HG02642 (cell line): ENCODE results near the gene ATG14.
"Not testable (repeated sequence)": the region's sequence is repeated elsewhere in the genome, so short reads cannot be mapped to it uniquely, and the experiment has no call there.

Experiments
- ATAC-seq: cut with Tn5 transposase; IDR thresholded peaks from one replicate; pipeline ENCODE4 v1.9.1; 2021; ENCODE audit warnings: mild to moderate bottlenecking; ENCODE audit not compliant: unreplicated experiment, poor library complexity

ATG14 gene

DNA sequence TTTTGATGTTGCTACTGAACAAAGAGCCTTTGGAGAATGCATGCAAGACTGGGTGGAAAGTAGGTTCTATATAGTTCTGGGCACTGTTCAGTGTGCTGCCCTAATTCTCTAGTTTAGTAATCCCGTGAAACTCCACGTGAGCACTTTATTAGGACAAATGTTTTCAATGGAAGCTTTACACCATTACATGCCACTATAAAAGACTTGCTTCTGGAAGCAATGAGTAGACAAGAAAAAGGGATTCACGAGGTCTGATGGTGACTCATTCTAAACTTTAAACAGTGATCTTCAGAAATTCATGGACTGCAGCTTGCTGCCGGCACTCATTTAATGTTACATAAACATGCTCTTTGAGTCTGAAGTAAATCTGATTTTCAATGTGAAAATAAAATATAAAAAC lies 22.3 kb downstream of the ATG14 start:
- no peak for ATAC-seq

DNA sequence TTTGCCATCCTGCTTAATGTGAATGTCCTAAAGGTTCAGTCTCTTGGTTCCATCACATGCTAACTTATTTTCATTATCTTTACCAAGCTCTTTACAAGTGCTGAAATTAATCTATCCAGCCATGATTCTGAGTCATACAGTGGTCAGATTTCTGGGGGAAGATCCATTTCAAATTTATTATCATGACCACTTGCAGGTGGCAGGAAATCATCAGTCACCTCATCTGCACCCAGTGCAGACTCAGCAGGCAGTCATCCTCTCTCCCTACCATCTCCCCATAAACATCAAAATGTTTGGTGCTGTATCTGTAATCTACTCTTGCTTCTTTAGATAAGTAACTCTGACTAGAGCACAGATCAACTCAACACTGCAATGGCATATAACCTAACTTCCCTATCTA lies 23.5 kb downstream of the ATG14 start:
- ATAC-seq: no peak

DNA sequence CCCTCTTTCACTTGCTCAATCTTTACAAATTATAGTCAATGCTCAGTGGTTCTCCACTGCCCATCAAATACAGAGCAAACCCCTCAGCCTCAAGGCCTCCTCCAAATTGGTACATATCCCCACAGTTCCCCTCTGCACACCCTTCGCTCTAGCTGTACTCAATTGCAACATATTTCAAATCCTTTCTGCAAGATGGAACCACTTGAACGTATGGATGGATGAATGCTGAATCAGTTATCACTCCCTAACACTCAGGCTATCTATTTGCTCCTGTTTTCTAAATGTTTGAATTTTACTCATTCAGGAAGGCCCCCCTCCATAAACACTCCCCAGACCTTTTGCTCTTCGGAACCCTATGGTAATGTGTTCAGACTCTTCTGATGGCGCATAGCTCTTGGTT lies 24.5 kb downstream of the ATG14 start:
- no peak for ATAC-seq

DNA sequence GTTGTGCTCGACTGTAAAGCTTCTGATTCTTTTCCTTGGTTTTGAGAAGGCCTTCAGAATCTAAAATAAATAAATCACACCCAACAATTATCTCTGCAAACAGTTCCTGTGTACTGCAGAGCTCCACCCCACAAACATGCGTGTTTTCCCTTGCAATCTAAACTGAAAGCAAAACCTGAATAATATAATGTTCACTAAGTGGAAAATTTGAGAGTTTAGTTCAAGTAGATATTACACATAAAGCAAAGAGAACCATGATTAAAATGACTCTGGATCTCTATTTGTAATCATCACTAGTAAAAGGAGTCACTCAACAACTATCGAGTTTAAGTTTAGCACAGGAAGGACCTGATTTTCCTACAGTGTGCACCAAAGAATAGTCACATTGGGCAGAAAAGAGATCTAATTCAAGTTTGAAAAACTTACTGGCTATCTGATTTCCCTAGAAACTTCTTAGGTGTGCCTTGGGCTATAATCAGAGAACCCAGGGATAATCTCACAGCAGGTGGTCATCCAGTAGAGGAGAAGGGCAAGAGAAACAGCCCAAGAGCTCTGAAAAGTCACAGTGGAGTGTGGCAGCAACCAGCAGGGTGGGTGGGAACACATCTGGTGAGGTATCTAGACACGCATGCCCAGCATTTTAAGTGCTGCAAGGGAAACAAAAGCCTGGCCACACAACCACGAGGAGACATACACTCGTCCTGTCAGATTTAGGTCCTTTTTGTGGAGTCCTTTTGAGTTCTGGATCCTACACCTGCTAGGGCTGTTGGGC lies 25.4 kb downstream of the ATG14 start:
- ATAC-seq: no peak

DNA sequence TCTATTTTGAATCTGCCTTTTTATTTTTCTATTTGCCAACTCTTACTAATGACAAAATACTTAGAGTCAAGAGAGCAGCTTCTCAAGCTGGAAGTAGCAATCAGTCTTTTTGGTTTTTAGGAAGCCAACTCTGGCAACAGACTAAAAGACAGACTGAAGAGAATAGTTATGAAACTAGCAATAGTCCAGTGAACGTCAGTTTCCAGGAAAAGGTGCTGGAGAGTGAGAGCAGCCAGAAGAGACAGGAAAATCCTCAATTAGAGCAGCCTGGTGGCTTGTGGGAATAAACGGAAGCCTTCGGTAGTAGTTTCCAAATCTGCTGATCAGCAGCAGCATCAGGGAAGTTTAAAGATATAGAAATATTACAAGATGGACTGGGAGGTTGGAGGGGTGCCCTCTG lies 27.1 kb downstream of the ATG14 start:
- no peak for ATAC-seq

DNA sequence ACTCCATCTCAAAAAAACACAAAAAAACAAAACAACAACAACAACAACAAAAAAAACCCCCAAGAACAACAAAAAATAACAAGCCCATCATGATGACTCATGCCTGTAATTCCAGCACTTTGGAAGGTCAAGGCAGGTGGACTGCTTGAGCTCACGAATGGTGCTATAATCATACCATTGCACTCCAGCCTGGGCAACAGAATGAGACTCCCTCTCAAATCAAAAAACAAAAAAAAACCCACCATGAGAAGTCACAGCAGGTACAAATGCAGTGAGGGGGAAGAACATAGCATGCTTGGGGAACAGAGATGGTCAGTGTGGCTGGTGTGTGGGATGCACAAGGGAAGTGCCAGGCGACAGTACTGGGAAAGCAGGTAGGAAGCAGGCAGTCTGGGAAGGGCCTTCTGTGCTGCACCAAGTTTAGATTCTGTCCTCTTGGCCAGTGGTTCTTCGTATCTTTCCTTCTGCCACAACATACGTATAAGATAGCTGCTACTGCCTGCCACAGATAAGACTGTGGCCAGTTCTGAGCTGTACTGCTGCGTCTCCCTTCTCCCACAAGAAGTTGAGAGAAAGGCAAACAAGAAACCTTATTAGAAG lies 28.0 kb downstream of the ATG14 start:
- ATAC-seq: no peak

DNA sequence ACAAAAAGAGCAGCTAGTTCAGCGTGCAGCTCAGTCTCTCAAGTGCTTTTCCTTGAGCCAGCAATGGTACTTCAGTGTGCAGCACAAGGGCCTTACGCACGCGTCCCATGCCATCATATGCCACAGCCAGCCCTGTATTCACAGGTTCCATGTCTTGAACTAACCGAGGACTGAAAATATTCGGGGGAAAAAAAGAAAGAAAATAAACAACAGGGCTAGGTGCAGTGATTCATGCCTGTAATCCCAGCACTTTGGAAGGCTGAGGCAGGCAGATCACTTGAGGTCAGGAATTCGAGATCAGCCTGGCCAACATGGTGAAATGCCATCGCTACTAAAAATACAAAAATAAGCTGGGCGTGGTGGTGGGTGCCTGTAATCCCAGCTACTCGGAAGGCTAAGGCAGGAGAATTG lies 28.6 kb downstream of the ATG14 start:
- not testable (repeated sequence) for ATAC-seq

DNA sequence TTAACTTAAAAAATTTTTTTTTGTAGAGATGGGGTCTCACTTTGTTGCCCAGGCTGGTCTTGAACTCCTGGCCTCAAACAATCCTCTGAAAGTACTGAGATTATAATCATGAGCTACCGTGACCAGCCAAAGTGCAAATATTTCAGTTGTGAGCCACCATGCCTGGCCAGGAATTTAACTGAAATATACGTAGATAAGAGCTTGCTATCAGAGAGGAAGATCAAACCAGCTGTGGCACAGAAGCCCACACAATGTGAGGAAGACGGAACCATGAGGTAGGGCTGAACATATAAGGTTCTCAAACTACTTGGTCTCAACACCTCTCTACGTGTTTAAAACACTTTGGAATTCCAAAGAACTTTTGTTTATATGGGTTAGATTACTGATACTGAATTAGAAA lies 29.1 kb downstream of the ATG14 start:
- no peak for ATAC-seq

DNA sequence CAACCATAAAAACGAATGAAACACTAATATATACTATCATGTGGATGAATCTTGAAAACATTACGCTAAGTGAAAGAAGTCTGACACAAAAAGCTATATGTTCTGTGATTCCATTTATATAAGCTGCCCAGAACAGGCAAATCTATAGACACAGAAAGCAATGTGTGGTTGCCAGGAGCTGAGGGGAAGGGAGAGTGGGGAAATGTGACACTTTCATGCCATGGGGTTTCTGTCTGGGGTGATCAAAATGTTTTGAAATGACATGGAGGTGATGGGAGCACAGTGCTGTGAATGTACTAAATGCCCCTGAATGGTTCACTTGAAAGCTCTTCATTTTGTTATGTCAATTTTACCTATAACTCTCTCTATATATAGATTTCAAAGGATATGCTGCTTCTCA lies 30.1 kb downstream of the ATG14 start:
- ATAC-seq: no peak

DNA sequence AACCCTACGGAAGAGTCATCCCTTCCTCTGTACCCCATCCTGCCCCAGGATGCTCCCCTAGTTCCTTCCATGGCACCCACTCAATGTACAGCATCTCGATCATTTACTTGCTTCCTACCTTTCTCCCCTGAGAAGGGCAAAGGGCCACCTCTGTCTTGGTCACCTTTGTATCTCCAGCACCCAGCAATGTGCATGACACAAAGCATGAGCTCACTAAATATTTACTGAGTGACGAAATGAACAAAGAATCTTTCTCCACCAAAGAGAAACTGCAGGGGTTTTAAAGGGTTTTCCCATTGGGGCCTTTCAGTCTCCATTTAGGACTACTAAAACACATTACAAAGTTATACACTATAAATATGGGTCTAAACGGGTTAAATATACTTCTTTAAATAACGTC lies 30.6 kb downstream of the ATG14 start:
- no peak for ATAC-seq

DNA sequence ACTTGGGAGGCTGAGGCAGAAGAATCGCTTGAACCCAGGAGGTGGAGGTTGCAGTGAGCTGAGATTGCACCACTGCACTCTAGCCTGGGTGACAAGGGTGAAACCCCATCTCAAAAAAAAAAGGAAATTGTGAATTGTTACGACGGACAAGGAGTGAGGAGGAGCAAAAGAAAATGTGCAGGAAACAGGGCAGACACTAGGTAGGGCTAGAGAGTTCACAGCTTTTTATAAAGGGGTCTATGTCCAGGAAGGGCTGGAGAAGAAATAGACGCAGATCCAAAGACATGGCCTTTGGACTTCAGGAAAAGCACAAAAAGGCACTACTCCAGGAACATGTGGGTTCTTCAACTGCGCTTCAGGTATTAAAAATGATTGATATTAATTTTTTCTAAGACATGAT lies 34.4 kb downstream of the ATG14 start:
- no peak for ATAC-seq

DNA sequence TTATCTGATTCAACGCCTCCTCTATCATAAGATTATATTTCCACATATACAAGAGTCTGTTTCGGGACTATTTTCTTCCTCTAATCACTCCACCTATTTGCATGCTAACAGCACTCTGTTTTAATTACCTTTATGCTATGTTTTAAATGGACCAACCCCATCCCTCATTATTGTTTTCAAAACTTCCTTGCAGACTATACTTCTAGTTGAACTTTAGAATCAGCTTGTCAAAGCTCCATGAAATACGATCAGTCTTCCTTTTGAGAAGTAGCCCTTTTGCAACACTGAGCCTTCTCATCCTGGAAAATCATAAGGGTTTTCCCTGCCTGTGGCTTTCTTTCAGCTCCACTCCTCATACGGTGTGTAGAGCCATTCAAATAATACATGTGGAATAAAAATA lies 36.9 kb downstream of the ATG14 start:
- no peak for ATAC-seq

DNA sequence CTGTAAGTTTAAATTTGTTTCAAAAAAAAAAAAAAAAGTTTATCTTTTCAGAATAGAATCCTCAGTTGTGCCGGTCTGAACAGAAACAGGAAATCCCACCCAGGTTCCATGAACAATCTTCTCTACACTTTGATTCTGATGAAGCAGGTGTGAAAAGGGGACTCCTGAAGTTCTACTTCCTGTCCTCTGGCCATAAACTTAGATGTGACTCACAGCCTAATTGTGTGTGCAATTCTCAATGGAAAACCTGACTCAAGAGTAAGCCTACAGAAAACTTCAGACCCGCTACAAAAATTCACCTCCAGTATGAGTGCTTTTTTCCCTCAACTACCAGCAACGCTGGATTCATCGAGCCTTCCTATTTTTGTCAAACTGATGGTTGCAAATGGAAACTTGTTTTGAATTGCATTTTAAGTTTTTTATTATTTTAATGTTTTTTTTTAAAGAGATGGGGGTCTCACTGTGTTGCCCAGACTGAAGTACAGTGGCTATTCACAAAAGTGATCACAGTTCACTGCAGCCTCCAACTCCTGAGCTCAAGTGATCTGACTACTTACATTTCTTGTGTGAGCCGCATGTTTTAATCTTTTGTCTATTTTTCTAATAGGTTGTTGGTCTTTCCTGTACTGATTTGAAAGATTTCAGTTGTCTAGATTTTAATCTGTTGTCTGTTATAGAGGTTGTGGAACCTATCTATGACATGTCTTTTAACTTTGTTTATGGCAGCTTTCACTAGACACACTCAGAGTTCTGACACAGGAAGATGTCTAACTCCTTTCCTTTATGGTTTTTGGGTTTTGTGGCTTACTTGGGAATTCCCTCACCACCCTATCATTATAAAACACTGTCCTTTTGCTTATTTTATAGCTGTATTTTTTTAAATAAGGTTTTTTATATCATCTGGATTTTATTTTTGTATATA lies 37.6 kb downstream of the ATG14 start:
- no peak for ATAC-seq

DNA sequence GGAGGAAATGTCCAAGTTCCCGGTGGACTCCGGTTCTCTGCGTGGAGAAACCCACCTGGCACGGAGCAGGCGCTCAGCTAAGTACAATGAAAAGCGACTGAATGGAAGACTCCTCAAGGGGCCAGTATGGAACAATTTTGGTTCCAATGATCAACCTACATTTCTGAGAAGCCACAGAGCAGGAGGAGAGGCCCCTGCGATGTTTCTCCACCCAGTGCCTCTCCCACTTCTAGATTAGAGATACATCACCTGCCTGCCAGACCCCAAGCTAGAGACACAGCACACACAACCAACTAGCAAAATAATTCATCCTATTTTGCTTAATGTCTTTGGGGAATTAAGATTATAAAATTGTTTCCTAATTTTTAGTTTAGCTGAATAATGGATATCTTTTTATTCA lies 38.8 kb downstream of the ATG14 start:
- ATAC-seq: no peak

DNA sequence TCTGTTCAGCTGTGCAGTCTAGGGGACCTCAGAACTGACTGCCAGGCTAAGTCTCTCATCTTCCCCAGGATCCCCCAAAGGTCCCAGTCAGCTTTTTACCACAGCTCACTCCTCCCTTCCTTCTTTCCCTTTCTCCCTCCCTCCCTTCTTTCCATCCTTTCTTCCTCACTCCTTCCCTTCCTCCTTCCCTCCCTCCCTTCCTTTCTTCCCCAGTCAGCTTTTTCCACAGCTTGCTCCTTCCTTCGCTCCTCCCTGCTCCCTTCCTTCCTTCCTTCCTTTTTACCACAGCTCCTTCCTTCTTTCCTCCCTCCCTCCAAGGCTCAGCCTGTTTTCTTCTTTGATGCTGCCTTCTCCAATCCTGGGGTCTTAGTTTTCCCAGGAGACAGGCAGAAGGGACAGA lies 39.2 kb downstream of the ATG14 start:
- ATAC-seq: no peak

DNA sequence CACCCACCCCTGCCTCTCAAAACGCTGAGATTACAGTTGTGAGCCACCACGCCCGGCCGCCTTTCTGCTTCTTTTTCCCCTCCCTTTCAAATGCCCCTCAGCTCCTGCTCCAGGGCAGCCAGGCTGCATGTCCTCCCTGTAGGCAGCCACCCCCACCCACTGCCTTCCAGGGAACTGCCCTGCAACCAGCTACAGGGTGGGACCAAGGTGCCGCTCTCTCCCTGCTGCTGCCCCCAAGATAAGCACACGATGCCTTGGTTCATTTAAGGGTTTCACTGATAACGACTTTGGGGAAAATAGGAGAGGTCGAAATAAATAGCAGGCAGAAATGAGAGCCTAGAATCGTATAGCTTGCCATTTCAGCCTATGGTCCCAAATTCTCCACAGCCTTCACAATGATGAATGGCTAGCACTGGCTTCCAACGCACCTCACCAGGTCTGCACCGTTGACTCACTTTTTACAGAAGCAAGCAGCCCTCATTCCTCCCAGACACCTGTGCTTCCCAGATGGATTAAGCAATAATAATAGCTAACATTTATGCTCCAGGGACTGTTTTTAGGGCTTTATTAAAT lies 40.7 kb downstream of the ATG14 start:
- ATAC-seq: no peak

DNA sequence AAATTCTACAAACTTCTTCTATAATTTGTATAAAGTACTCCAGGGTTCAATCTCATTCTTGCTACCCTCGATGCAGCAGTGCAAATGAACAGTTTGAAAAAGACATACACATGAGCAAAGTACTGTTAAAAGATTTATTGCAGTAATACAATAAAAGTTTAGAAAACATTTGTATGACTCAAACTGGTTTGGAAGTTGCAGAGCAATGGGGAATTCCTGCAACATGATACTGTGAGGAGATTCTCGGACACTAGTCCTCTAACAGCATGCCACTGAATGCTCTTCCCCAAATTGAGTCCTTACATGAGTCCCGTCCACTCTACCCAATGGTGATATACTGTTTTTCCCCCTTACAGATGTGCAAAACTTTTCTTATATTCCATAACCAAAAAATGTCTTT lies 45.4 kb downstream of the ATG14 start:
- ATAC-seq: no peak

DNA sequence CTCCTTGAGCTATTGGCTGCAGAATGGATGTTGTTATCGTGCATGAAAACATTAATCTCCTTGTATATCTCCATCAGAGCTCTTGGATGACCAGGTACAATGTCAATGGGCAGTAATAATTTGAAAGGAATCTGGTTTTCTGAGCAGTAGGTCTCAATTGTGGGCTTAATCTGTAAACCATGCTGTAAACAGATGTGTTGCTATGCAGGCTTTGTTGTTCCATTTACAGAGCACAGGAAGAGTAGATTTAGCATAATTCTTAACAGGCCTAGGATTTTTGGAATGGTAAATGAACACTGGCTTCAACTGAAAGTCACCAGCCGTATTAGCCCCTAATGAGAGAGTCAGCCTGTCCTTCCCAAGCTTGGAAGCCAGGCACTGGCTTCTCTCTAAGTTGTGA lies 50.4 kb downstream of the ATG14 start:
- ATAC-seq: no peak

DNA sequence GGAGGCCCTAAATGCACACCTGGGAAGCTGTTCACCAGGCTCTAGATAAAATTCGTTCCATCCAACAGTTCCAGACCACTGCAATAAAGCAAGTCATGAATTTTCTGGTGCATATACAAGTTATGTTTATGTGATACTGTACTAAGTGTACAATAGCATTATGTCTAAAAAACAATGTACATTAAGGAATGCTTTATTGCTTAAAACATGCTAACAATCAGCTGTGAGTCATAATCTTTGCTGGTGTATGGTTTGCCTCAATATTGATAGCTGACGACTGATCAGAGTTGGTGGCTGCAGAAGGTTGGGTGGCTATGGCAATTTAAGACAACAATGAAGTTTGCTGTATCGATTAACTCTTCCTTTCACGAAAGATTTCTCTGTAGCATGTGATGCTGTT lies 52.3 kb downstream of the ATG14 start:
- no peak for ATAC-seq

DNA sequence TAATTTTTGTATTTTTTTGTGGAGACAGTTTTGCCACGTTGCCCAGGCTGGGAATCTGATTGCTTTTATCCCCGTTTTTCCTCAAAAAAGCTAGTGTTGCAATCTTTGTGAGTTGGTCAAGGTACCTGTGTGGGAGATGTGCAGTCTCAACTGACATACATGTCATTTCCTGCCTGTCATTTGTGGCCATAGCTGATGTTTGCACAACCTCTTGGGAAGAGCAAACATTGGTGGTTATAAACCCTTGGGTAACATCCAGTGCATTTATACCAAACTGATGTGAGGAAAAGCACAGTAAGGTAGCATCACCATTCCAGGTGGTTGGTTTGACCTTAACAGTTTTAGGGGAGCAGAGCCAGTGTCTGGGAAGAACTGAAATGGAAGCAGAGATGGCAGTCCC lies 54.7 kb downstream of the ATG14 start:
- no peak for ATAC-seq

DNA sequence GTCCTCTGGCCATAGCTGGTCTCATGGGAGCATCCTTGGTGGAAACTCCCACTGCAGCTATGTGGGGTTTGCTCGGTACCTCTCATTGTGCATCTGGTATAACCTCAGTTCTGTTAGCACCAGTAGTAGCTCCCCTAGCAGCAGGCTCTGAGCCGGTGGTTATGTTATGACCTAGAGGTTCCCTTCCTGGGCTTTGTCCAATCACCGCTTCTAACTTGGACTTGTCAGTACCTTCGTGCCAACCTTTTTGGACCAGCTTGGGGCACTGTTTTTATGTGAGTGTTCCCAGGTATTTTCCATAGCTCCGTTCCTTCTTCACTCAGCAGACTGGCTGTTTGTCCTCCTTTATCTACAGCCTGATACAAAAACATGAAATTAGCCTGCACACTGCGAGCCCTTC lies 55.7 kb downstream of the ATG14 start:
- no peak for ATAC-seq
